IMR-90 (cell line): Measurements from ENCODE around the gene GPR45. TPM values are rescaled to one million over a fixed set of nuclear protein-coding genes. Genes with fewer than 3 reads are reported as not detected.

Source experiments
- ATAC-seq: fragments of 200-7000 bp; cut with Tn5 transposase; 2 replicates; pipeline ENCODE4 v1.9.1; 2020; ENCODE audit warnings: low read depth, mild to moderate bottlenecking, moderate library complexity
- BruUV-seq: library from RNA; stranded (reverse); fragments of 400-500 nt; replicated peaks from 2 replicates; lab custom pipeline; 2021; lab: Mats Ljungman, UMichigan
- CTCF ChIA-PET: fragments of 300-600 bp; formaldehyde crosslinking; extraction: SDS; loops from one replicate; lab custom pipeline; 2021; ENCODE audit warnings: antibody characterized with exemption; lab: Yijun Ruan, JAX
- POLR2A ChIA-PET: fragments of 300-600 bp; sonication (Branson Sonifier 250); formaldehyde crosslinking; loops from one replicate; lab custom pipeline; 2022; ENCODE audit warnings: antibody characterized with exemption; ENCODE audit not compliant: unreplicated experiment; lab: Charles Lee
- DNase-seq: peaks from one replicate; pipeline ENCODE4 v3.0.0; 2013
- H2AFZ ChIP-seq: replicated peaks from 2 replicates; pipeline ENCODE3; 2013; ENCODE audit warnings: low read length, mild to moderate bottlenecking; ENCODE audit not compliant: poor library complexity
- H2AK5ac ChIP-seq: 2 replicates; pipeline ENCODE4 v1.6.1; 2013; ENCODE audit warnings: low read depth, low read length, inconsistent platforms
- H2AK9ac ChIP-seq: replicated peaks from 2 replicates; pipeline ENCODE3; 2013; ENCODE audit warnings: mild to moderate bottlenecking, low read depth, low read length, moderate library complexity; ENCODE audit not compliant: poor library complexity
- H2BK120ac ChIP-seq: 2 replicates; pipeline ENCODE4 v1.6.1; 2013; ENCODE audit warnings: low read depth, low read length, inconsistent platforms
- H2BK15ac ChIP-seq: 3 replicates; pipeline ENCODE4 v1.6.1; 2013; ENCODE audit warnings: low read depth, low read length, inconsistent platforms
- H2BK20ac ChIP-seq: 2 replicates; pipeline ENCODE4 v1.6.1; 2013; ENCODE audit warnings: low read depth, mild to moderate bottlenecking, inconsistent platforms, low read length, moderate library complexity
- H2BK5ac ChIP-seq: 2 replicates; pipeline ENCODE4 v1.6.1; 2013; ENCODE audit warnings: mild to moderate bottlenecking, low read depth, low read length, inconsistent platforms; ENCODE audit not compliant: poor library complexity, severe bottlenecking
- H3K14ac ChIP-seq: replicated peaks from 2 replicates; pipeline ENCODE4 v1.6.1; 2013; ENCODE audit warnings: low read depth, low read length, inconsistent platforms
- H3K18ac ChIP-seq: 2 replicates; pipeline ENCODE4 v1.6.1; 2013; ENCODE audit warnings: low read depth, low read length, control low read depth
- H3K23ac ChIP-seq: 2 replicates; pipeline ENCODE4 v1.6.1; 2013; ENCODE audit warnings: low read depth, low read length, inconsistent platforms
- H3K27ac ChIP-seq: 2 replicates; pipeline ENCODE4 v1.5.1; 2013; ENCODE audit warnings: mild to moderate bottlenecking, control low read depth, low read length; ENCODE audit not compliant: insufficient read depth
- H3K27me3 ChIP-seq: 2 replicates; pipeline ENCODE4 v1.6.1; 2013; ENCODE audit warnings: low read length; ENCODE audit not compliant: control insufficient read depth, insufficient read depth
- H3K36me3 ChIP-seq: 2 replicates; pipeline ENCODE4 v1.6.1; 2013; ENCODE audit warnings: low read length, mixed read lengths; ENCODE audit not compliant: control insufficient read depth, insufficient read depth
- H3K4ac ChIP-seq: 2 replicates; pipeline ENCODE4 v1.6.1; 2013; ENCODE audit warnings: low read depth, low read length, inconsistent platforms
- H3K4me1 ChIP-seq: 2 replicates; pipeline ENCODE4 v1.6.1; 2013; ENCODE audit warnings: low read length, mixed read lengths; ENCODE audit not compliant: control insufficient read depth, insufficient read depth
- H3K4me2 ChIP-seq: 2 replicates; pipeline ENCODE4 v1.6.1; 2013; ENCODE audit warnings: low read depth, mild to moderate bottlenecking, control low read depth, low read length, moderate library complexity
- H3K4me3 ChIP-seq: 2 replicates; pipeline ENCODE4 v1.5.1; 2013; ENCODE audit warnings: low read depth, mild to moderate bottlenecking, control low read depth, low read length, moderate library complexity; ENCODE audit not compliant: insufficient read depth
- H3K56ac ChIP-seq: 2 replicates; pipeline ENCODE4 v1.6.1; 2013; ENCODE audit warnings: low read length, inconsistent platforms; ENCODE audit not compliant: insufficient read depth; ENCODE audit errors: extremely low read depth
- H3K79me1 ChIP-seq, 2 experiments: 2 replicates each; pipeline ENCODE4 v1.6.1; 2013; ENCODE audit warnings: low read length in 2 of 2, inconsistent platforms in 1 of 2, low read depth in 1 of 2
- H3K9ac ChIP-seq: 2 replicates; pipeline ENCODE4 v1.6.1; 2013; ENCODE audit warnings: low read depth, low read length, control low read depth
- H3K9me1 ChIP-seq: 2 replicates; pipeline ENCODE4 v1.6.1; 2013; ENCODE audit warnings: low read length, inconsistent platforms; ENCODE audit not compliant: insufficient read depth
- H3K9me3 ChIP-seq: 2 replicates; pipeline ENCODE4 v1.6.1; 2013; ENCODE audit warnings: low read length; ENCODE audit not compliant: control insufficient read depth, insufficient read depth
- H4K20me1 ChIP-seq: 2 replicates; pipeline ENCODE4 v1.6.1; 2013; ENCODE audit warnings: low read length, inconsistent platforms; ENCODE audit not compliant: insufficient read depth
- H4K5ac ChIP-seq: 2 replicates; pipeline ENCODE4 v1.6.1; 2013; ENCODE audit warnings: mild to moderate bottlenecking, low read depth, low read length, control low read depth
- H4K8ac ChIP-seq, 2 experiments: 2 replicates each; pipeline ENCODE4 v1.6.1; 2013; ENCODE audit warnings: low read depth in 2 of 2, low read length in 2 of 2, control low read depth in 1 of 2, inconsistent platforms in 1 of 2
- H4K91ac ChIP-seq: 2 replicates; pipeline ENCODE4 v1.6.1; 2013; ENCODE audit warnings: low read depth, low read length, inconsistent platforms; ENCODE audit not compliant: insufficient read depth
- BHLHE40 ChIP-seq: fragments of 150-350 bp; IDR thresholded peaks from 2 replicates; pipeline ENCODE4 v1.6.1; 2016; ENCODE audit warnings: mild to moderate bottlenecking, low read depth, low read length
- CEBPB ChIP-seq: IDR thresholded peaks from 2 replicates; pipeline ENCODE4 v1.6.1; 2012; ENCODE audit warnings: low read depth, low read length, improper control_type of control experiment
- CHD1 ChIP-seq: IDR thresholded peaks from 2 replicates; pipeline ENCODE4 v1.6.1; 2012; ENCODE audit warnings: low read depth, low read length, improper control_type of control experiment
- CTCF ChIP-seq: conservative IDR thresholded peaks from 2 replicates; pipeline ENCODE4 v1.5.1; 2012; ENCODE audit warnings: mild to moderate bottlenecking, low read depth, low read length, improper control_type of control experiment
- ELK1 ChIP-seq: fragments of 150-350 bp; IDR thresholded peaks from 2 replicates; pipeline ENCODE4 v1.6.1; 2016; ENCODE audit warnings: low read depth, mild to moderate bottlenecking, low read length, moderate library complexity, borderline replicate concordance
- FOS ChIP-seq: fragments of 150-350 bp; IDR thresholded peaks from 2 replicates; pipeline ENCODE4 v1.6.1; 2016; ENCODE audit warnings: low read depth, low read length
- MAFK ChIP-seq: IDR thresholded peaks from 2 replicates; pipeline ENCODE4 v1.6.1; 2012; ENCODE audit warnings: low read depth, low read length, improper control_type of control experiment
- MAZ ChIP-seq: IDR thresholded peaks from 2 replicates; pipeline ENCODE4 v1.6.1; 2012; ENCODE audit warnings: low read depth, mild to moderate bottlenecking, low read length, improper control_type of control experiment, moderate library complexity, borderline replicate concordance
- MXI1 ChIP-seq: IDR thresholded peaks from 2 replicates; pipeline ENCODE4 v1.6.1; 2012; ENCODE audit warnings: low read depth, mild to moderate bottlenecking, low read length, moderate library complexity, borderline replicate concordance
- NFE2L2 ChIP-seq: fragments of 150-350 bp; IDR thresholded peaks from 2 replicates; pipeline ENCODE4 v1.6.1; 2016; ENCODE audit warnings: low read depth, mild to moderate bottlenecking, low read length
- POLR2A ChIP-seq: IDR thresholded peaks from 2 replicates; pipeline ENCODE4 v1.6.1; 2012; ENCODE audit warnings: mild to moderate bottlenecking, low read depth, low read length
- RAD21 ChIP-seq: IDR thresholded peaks from 2 replicates; pipeline ENCODE4 v1.6.1; 2012; ENCODE audit warnings: low read length, improper control_type of control experiment
- RCOR1 ChIP-seq: IDR thresholded peaks from 2 replicates; pipeline ENCODE4 v1.6.1; 2012; ENCODE audit warnings: mild to moderate bottlenecking, low read length, improper control_type of control experiment; ENCODE audit not compliant: insufficient replicate concordance
- RFX5 ChIP-seq: IDR thresholded peaks from 2 replicates; pipeline ENCODE4 v1.8.0; 2012; ENCODE audit warnings: low read depth, mild to moderate bottlenecking, low read length, moderate library complexity
- SMC3 ChIP-seq: fragments of 150-350 bp; IDR thresholded peaks from 2 replicates; pipeline ENCODE4 v1.6.1; 2016; ENCODE audit warnings: low read depth, mild to moderate bottlenecking, antibody characterized with exemption, low read length, moderate library complexity
- USF2 ChIP-seq: fragments of 150-350 bp; IDR thresholded peaks from 2 replicates; pipeline ENCODE4 v1.6.1; 2017; ENCODE audit warnings: mild to moderate bottlenecking, antibody characterized with exemption, low read length, low read depth
- WGBS, 2 experiments: methylation state at CpG; one replicate each; pipeline versions ENCODE4 v1.1.5 to v1.1.7; 2013; ENCODE audit warnings: missing lambda C conversion rate in 2 of 2; ENCODE audit not compliant: insufficient read length in 1 of 2; ENCODE audit errors: extremely low coverage in 2 of 2; 5-methylcytosine and 5-hydroxymethylcytosine counted together
- dilution Hi-C: fragments of 300-500 bp; cut with HindIII; formaldehyde crosslinking; loops from one replicate; pipeline ENCODE4 v1.14.3; 2018; ENCODE audit warnings: low sequenced_read_pairs; ENCODE audit not compliant: unreplicated experiment
- in situ Hi-C: fragments of 300-500 bp; cut with MboI; formaldehyde crosslinking; loops from 3 replicates; pipeline ENCODE4 v1.14.3; 2019; ENCODE audit warnings: low sequenced_read_pairs, inconsistent platforms, mixed read lengths
- intact Hi-C: fragments of 100-400 bp; cut with micrococcal nuclease; formaldehyde crosslinking; loops from 2 replicates; pipeline ENCODE4 v1.10.0; 2022
- polyA plus RNA-seq, 3 experiments: library from polyadenylated mRNA; depleted of rRNA; stranded (reverse); fragments of >200 nt; gene quantifications; 2 replicates each; pipeline ENCODE4 v1.2.3, GENCODE V29; 2012; ENCODE audit warnings: low replicate concordance in 1 of 3
- total RNA-seq: library from RNA; depleted of rRNA; stranded (reverse); fragments of >200 nt; gene quantifications from 2 replicates; pipeline ENCODE4 v1.2.3, GENCODE V29; 2012

GPR45 gene
- total and polyA plus RNA-seq, 2 of the 4 experiments (the other 2 are of a cell fraction) = not detected

GRCh38 chr2:105252271-105252670 is 10.7 kb downstream of the GPR45 start:
- dilution Hi-C loops (no loop called here), intact Hi-C loops (no loop called here), in situ Hi-C loops (no loop called here)
- Histone ChIP-seq H3K4ac (no peak overlapping the region), H2AK5ac (no peak overlapping the region), H4K8ac (no peak overlapping the region), H3K79me1 (no peaks in the 10 kb centered on the region), H3K9ac (no peak overlapping the region), H3K27ac (no peak overlapping the region), H3K23ac (no peak overlapping the region), H3K36me3 (no peaks in the 10 kb centered on the region), H2BK120ac (no peak overlapping the region), H3K14ac (no peak overlapping the region), H3K4me2 (no peak overlapping the region), H3K4me3 (no peak overlapping the region), H3K27me3 (peaks cover 8% of the 10 kb centered on the region; the same call in 1 of the 2 replicates), H4K20me1 (no peaks in the 10 kb centered on the region), H2AFZ (no peak overlapping the region), H3K9me1 (no peaks in the 10 kb centered on the region), H3K9me3 (no peaks in the 10 kb centered on the region), H2BK5ac (no peak overlapping the region), H2AK9ac (no peak overlapping the region), H4K91ac (no peak overlapping the region), H2BK15ac (no peak overlapping the region), H4K5ac (no peak overlapping the region), H3K4me1 (no peaks in the 10 kb centered on the region), H3K18ac (no peak overlapping the region), H3K56ac (no peak overlapping the region), H2BK20ac (no peak overlapping the region)
- ChIA-PET CTCF (no interaction called here), POLR2A (no interaction called here)
- no peak for TF ChIP-seq CHD1
- no peak for TF ChIP-seq MXI1
- TF ChIP-seq BHLHE40 = no peak
- no peak for TF ChIP-seq MAZ
- TF ChIP-seq RFX5 = no peak
- no peak for TF ChIP-seq RAD21
- no peak for TF ChIP-seq CTCF
- TF ChIP-seq USF2 = no peak
- TF ChIP-seq FOS = no peak
- no peak for TF ChIP-seq RCOR1
- no peak for TF ChIP-seq NFE2L2
- TF ChIP-seq SMC3 = no peak
- TF ChIP-seq ELK1 = no peak
- TF ChIP-seq MAFK = no peak
- TF ChIP-seq CEBPB = no peak
- TF ChIP-seq POLR2A = no peak
- no CpG with 5 or more reads among the region's 2 CpGs for WGBS, 2 experiments
- ATAC-seq (no peak), DNase-seq (no peak)
- BruUV-seq = no TSS peak
